Measurements from ENCODE around the gene NPNT.

GRCh38 chr4:105896461-105896942 lies 1.2 kb downstream of the NPNT start:
- no peak for TF ChIP-seq CTCF (IDR thresholded peaks at IDR 0.05; ENCODE audit: low read depth, low read length)
- no peak for TF ChIP-seq POLR2A (IDR thresholded peaks at IDR 0.05; ENCODE audit: extremely low read depth, insufficient read length)

Measured in NB4 (cell line).